Transverse colon (tissue), 4 donors: Measurements from ENCODE around the gene IL4. TPM values are rescaled to one million over a fixed set of nuclear protein-coding genes. Genes with fewer than 3 reads are reported as not detected.

Source experiments
- DNase-seq: peaks from one replicate; pipeline ENCODE4 v3.0.0-alpha.2; 2019
- H3K27ac ChIP-seq, 4 donors: fragments of 200-600 bp; sonication (generic); 2 replicates each; pipeline ENCODE4 v1.5.1; 2016 to 2018; ENCODE audit warnings: inconsistent platforms in 4 of 4
- H3K27me3 ChIP-seq: fragments of 200-600 bp; sonication (generic); 2 replicates; pipeline ENCODE4 v1.5.1; 2017; ENCODE audit warnings: inconsistent platforms
- H3K36me3 ChIP-seq, 4 donors: fragments of 200-600 bp; sonication (generic); 2 replicates each; pipeline ENCODE4 v1.5.1; 2017 to 2019; ENCODE audit warnings: inconsistent platforms in 4 of 4
- H3K4me1 ChIP-seq, 4 donors: fragments of 200-600 bp; sonication (generic); 2 replicates each; pipeline ENCODE4 v1.5.1; 2017 to 2020; ENCODE audit warnings: inconsistent platforms in 4 of 4
- H3K4me3 ChIP-seq, 4 donors: fragments of 200-600 bp; sonication (generic); 1 replicate in 1 of 4; 2 replicates in 3 of 4; pipeline versions ENCODE4 v1.5.1 to v1.6.1; 2017 to 2019; ENCODE audit warnings: inconsistent platforms in 4 of 4
- H3K9me3 ChIP-seq, 2 donors: fragments of 200-600 bp; sonication (generic); 2 replicates each; pipeline ENCODE4 v1.5.1; 2017 to 2019; ENCODE audit warnings: inconsistent platforms in 2 of 2
- EP300 ChIP-seq: sonication (generic); formaldehyde crosslinking; IDR thresholded peaks from one replicate; pipeline ENCODE4 v1.6.1; 2017; ENCODE audit warnings: antibody characterized with exemption, low read depth
- POLR2A ChIP-seq: fragments of 450-650 bp; IDR thresholded peaks from one replicate; pipeline ENCODE4 v1.6.1; 2016; ENCODE audit warnings: antibody characterized with exemption, mild to moderate bottlenecking, moderate library complexity
- POLR2AphosphoS5 ChIP-seq, 3 donors: sonication (generic); formaldehyde crosslinking; IDR thresholded peaks; one replicate each; pipeline ENCODE4 v1.6.1; 2016; ENCODE audit warnings: antibody characterized with exemption in 3 of 3
- WGBS, 2 donors: methylation state at CpG; one replicate each; pipeline ENCODE4 v1.1.5; 2018; ENCODE audit warnings: low coverage in 1 of 2; 5-methylcytosine and 5-hydroxymethylcytosine counted together
- in situ Hi-C, 4 donors: fragments of 200-750 bp; cut with MboI; loops; one replicate each; pipeline versions ENCODE4 v1.15.0 to v1.15.1; 2017; ENCODE audit warnings: low sequenced_read_pairs in 3 of 4, low pct_ligation_motif_present in 1 of 4, low pct_unique_long_range_greater_than_20kb in 1 of 4
- intact Hi-C: fragments of 100-400 bp; cut with DNase I; formaldehyde crosslinking; loops from one replicate; pipeline ENCODE4 v1.15.1; 2023; ENCODE audit warnings: low total_unique reads
- total RNA-seq, 4 donors: library from RNA; depleted of rRNA; stranded (reverse); fragments of >200 nt; gene quantifications; one replicate each; pipeline ENCODE4 v1.1.0, GENCODE V29; 2016
- TF ChIP-seq, protein P1 (sequence below), 5 experiments: fragments of 200-600 bp in 3 of 5; fragments of 450-650 bp in 2 of 5; sonication (generic) in 3 of 5; IDR thresholded peaks; 1 replicate in 2 of 5; 2 replicates in 3 of 5; pipeline ENCODE4 v1.5.1; 2016 to 2017; ENCODE audit warnings: antibody characterized with exemption in 5 of 5, inconsistent platforms in 3 of 5, mild to moderate bottlenecking in 2 of 5, moderate library complexity in 1 of 5

Gene IL4
- total RNA-seq, 4 donors from 2014 or later = not detected

DNA sequence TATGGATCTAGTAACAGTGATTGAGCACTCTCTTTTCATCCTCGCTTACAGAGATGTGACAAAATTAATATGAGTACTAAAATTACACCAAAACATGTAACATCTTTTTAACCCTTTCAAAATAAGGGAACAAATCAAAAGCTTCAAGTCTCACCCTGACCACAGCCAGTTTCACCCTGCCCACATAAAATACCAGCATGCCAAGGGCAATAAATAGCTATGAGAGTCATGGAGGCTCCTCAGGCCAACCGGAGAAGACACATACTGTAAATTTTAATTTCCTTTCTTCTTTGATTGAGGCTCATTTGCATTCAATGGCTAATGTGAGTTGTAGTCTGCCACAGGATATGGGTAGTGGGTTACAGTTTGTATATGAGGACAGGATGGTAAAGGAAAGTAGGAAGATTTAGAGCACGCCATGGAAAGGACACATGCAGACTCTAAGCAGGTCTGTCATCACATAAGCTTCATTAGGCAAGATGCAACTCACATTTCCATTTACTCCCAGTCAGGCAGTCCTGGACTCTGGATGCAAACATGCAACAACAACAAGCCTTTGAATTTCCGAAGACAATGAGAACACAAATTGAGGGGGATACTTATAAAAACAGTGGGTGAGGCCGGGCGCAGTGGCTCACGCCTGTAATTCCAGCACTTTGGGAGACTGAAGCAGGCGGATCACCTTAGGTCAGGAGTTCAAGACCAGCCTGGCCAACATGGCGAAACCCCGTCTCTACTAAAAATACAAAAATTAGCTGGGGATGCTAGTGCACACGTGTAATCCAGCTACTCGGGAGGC is 11.3 kb downstream of the IL4 start:
- no peak for DNase-seq
- in situ Hi-C loops = no loop called here
- Histone ChIP-seq H3K4me3 (no peak overlapping the region), H3K27me3 (no peaks in the 10 kb centered on the region), H3K36me3 (no peaks in the 10 kb centered on the region), H3K4me1 (no peaks in the 10 kb centered on the region), H3K27ac (no peak overlapping the region), H3K9me3 (no peaks in the 10 kb centered on the region)
- intact Hi-C loops = no loop called here
- TF ChIP-seq POLR2AphosphoS5 (IDR thresholded peaks at IDR 0.05) = no peak
- no peak for TF ChIP-seq POLR2A
- TF ChIP-seq, protein P1, sequence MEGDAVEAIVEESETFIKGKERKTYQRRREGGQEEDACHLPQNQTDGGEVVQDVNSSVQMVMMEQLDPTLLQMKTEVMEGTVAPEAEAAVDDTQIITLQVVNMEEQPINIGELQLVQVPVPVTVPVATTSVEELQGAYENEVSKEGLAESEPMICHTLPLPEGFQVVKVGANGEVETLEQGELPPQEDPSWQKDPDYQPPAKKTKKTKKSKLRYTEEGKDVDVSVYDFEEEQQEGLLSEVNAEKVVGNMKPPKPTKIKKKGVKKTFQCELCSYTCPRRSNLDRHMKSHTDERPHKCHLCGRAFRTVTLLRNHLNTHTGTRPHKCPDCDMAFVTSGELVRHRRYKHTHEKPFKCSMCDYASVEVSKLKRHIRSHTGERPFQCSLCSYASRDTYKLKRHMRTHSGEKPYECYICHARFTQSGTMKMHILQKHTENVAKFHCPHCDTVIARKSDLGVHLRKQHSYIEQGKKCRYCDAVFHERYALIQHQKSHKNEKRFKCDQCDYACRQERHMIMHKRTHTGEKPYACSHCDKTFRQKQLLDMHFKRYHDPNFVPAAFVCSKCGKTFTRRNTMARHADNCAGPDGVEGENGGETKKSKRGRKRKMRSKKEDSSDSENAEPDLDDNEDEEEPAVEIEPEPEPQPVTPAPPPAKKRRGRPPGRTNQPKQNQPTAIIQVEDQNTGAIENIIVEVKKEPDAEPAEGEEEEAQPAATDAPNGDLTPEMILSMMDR (IDR thresholded peaks at IDR 0.05) = no peak
- TF ChIP-seq EP300 = no peak
- 74 to 90% methylated on average over 5 to 12 of the region's 12 CpGs for WGBS, 2 donors

DNA sequence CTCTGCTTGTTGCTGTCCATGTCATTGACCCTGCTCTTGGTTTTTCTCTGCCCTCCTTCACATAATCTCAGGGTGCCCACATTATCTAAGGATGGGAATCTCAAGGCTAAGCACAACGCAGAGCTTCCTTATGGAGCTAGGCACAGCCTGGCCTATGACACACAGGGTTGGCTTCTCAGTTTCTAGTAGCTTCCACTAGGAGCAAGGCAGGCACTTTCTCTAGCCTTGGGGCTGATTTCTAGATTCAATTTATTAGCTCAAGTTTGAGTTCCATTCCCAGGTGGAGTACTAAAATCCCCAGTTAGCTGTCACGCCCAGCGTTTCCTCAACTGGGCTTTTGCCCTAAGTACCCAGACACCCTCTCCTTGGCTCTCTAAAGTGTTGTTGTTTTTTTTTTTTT is 12.4 kb downstream of the IL4 start:
- Histone ChIP-seq H3K4me3 (no peak overlapping the region), H3K27ac (no peak overlapping the region), H3K4me1 (no peaks in the 10 kb centered on the region), H3K27me3 (no peaks in the 10 kb centered on the region), H3K9me3 (no peaks in the 10 kb centered on the region), H3K36me3 (no peaks in the 10 kb centered on the region)
- no peak for TF ChIP-seq POLR2AphosphoS5 (IDR thresholded peaks at IDR 0.05)
- TF ChIP-seq POLR2A = no peak
- TF ChIP-seq EP300 = no peak
- TF ChIP-seq, protein P1 (IDR thresholded peaks at IDR 0.05) = no peak
- intact Hi-C loops (no loop called here), in situ Hi-C loops (no loop called here)
- DNase-seq = no peak
- 90 to 100% methylated on average over 3 of the region's 3 CpGs for WGBS, 2 donors

DNA sequence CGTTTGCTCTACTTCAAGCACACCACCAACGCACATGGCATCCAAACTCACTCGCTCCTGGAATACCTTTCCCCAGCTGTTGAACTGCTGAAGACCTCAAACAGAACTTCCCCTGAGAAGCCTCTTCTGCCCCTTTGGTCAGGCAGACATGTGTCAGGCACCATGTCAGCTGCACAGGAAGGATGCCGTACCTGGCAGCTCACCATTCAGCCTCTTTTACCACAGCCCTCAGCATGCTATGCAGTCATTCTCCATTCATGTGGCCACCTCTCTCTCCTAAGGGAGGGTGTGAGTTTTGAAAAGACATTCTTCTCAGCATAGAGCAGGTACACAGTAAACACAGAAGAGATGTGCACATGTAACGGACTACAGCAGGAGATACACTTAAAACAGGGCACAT is 14.2 kb downstream of the IL4 start:
- 89 to 100% methylated on average over 1 to 5 of the region's 5 CpGs for WGBS, 2 donors
- no peak overlapping the region for H3K4me3 ChIP-seq
- TF ChIP-seq EP300 = no peak
- no peak for TF ChIP-seq POLR2A
- TF ChIP-seq, protein P1 (IDR thresholded peaks at IDR 0.05) = no peak
- no peak for TF ChIP-seq POLR2AphosphoS5 (IDR thresholded peaks at IDR 0.05)
- H3K27me3 ChIP-seq = no peaks in the 10 kb centered on the region
- in situ Hi-C loops (no loop called here), intact Hi-C loops (no loop called here)
- no peaks in the 10 kb centered on the region for H3K4me1 ChIP-seq
- H3K36me3 ChIP-seq = no peaks in the 10 kb centered on the region
- no peak overlapping the region for H3K27ac ChIP-seq
- no peaks in the 10 kb centered on the region for H3K9me3 ChIP-seq
- DNase-seq = no peak

DNA sequence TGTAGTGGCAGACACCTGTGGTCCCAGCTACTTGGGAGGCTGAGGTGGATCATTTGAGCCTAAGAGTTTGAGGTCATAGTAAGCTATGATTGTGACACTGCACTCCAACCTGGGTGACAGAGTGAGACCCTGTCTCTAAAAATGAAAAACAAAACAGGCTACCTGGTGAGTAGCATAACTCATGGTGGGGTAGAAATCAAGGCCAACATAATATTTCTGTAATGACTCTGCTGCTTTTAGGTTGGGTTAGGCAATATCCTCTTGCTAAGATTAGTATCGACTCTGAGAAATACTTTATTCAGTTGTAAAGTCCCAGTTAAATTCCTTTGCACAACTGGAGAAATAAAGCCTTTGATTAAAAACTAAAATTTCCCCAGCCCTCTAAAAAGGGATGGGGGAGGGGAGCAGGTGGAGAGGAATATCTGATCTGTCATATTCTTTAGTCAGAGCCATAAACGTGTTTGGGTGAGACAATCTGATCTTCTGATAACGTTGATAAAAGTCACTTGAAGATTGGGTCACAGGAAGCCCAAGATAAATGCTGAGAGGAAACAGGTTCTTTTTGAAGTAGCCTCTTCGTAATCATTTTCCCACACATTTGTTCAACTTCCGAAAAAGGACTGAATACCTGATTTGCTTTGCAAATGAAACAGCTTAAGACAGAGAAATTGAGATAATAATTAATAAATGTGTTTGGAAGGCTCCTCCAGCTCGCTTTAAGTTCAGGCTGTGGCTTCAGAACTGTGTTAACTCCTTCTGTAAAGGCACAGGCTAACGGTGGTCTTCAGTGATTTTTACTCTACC is 14.9 kb downstream of the IL4 start:
- WGBS, 2 donors = 54 to 60% methylated on average over 7 of the region's 7 CpGs
- H3K9me3 ChIP-seq = no peaks in the 10 kb centered on the region
- in situ Hi-C loops (no loop called here), intact Hi-C loops (no loop called here)
- H3K27me3 ChIP-seq = no peaks in the 10 kb centered on the region
- no peaks in the 10 kb centered on the region for H3K36me3 ChIP-seq
- DNase-seq = no peak
- H3K4me1 ChIP-seq = no peaks in the 10 kb centered on the region
- TF ChIP-seq POLR2AphosphoS5 (IDR thresholded peaks at IDR 0.05) (no peak), POLR2A (no peak), EP300 (no peak)
- TF ChIP-seq, protein P1 (IDR thresholded peaks at IDR 0.05) = no peak
- no peak overlapping the region for H3K4me3 ChIP-seq
- no peak overlapping the region for H3K27ac ChIP-seq
